Stimulated activated CD4-positive, alpha-beta T cell treated with anti-CD3 and anti-CD28 coated beads, Interleukin-4, amount 100 ng/mL, for 1 hour (primary cell): ENCODE results near the gene DLEC1.
"Not testable (repeated sequence)": the region's sequence is repeated elsewhere in the genome, so short reads cannot be mapped to it uniquely, and the experiment has no call there.

Experiments
- DNase-seq: peaks from one replicate; pipeline ENCODE4 v3.0.0-alpha.2; 2020

DLEC1 gene

DNA sequence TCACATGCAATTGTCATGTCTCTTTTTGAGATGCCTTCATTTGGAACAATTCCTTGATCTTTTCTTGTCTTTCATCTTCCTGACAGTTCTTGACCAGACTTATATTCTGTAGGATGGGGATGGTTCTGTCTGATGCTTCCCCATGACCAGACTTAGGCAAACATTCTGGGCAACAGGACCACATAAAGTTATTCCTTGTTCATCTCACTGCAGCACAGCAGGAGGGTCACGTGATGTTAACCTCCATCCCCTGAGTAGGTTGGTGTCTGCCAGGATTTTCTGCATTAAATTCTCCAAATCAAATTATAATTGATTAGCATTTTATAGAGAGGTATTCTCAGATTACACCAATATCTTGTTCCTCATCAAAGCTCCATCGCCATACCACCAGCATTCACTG is 7.8 kb downstream of the DLEC1 start:
- DNase-seq: no peak

DNA sequence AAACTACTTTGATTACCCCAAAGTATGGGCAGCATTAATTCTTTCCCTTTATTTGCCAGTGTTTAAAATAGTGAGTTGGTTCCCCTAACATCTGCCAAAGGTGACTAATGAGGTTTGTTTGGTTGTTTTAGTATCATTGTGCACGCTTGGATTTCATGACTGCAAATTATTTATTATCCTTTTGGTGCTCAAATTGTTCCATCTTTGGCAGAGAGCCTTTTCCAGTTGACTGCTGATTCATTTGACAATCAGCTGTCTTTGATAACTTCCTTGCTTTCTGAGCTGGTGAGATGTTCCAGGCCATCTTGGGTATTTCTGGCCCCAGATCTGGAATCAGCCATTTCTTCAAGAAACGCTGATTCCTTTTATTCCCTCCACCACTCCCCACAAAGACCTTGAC is 8.9 kb downstream of the DLEC1 start:
- no peak for DNase-seq

DNA sequence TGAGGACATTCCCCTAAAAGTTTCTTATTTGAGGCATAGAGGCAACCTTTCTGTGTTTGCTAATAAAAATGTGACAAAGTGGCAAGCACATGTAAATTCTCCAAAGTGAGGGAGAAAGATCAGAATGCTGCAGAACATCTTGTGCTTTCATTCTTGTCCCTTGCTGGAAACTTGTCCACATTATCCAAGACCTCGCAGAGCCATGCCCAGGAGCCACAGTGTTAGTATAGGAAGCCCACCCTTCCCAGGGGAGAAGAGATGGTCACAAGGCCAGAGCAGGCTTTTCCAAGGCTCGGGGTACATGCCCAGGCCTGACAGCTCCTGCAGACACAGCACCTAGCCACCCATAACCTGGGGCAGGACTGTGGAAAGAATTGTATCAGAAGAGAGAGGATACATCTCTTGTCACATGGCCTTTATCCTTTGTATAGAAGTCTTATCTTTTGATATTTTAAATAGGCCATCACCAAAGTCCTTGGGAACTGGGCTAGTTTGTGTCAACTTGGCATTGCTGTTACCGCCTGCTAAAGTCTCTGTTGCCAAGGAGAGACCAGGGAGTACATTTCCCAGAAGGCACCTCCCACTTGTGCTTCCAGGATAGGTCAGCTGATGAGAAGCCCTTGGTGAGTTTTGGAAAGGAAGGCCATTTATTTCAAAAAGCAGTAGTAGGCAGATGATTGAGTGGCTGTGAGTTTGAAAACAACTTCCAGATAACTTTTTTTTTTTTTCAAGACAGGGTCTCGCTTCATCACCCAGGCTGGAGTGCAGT is 10.5 kb downstream of the DLEC1 start:
- DNase-seq: no peak

DNA sequence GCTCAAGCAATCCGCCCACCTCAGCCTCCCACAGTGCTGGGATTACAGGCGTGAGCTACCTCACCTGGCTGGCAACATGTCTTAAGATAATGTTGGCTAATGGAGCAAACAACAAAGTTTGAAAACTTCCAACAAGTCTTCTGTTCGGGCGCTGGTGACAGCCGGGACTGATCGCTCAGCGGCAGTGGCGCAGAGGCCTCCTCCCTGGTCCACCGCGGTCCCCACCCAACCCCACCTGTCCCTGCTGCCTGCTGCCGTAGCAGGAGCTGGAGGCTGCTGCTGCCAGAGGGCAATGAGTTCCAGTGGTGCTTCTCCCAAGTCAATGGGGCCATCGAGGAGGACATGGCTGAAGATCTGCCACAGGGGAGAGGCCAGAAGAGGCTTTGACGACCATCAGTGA is 12.1 kb downstream of the DLEC1 start:
- DNase-seq: no peak

DNA sequence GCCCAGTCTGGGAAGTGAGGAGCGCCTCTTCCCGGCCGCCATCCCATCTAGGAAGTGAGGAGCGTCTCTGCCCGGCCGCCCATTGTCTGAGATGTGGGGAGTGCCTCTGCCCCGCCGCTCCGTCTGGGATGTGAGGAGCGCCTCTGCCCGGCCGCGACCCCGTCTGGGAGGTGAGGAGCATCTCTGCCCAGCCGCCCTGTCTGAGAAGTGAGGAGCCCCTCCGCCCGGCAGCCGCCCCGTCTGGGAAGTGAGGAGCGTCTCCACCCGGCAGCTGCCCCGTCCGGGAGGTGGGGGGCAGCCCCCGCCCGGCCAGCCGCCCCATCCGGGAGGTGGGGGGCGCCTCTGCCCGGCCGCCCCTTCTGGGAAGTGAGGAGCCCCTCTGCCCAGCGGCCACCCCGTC is 14.3 kb downstream of the DLEC1 start:
- not testable (repeated sequence) for DNase-seq

DNA sequence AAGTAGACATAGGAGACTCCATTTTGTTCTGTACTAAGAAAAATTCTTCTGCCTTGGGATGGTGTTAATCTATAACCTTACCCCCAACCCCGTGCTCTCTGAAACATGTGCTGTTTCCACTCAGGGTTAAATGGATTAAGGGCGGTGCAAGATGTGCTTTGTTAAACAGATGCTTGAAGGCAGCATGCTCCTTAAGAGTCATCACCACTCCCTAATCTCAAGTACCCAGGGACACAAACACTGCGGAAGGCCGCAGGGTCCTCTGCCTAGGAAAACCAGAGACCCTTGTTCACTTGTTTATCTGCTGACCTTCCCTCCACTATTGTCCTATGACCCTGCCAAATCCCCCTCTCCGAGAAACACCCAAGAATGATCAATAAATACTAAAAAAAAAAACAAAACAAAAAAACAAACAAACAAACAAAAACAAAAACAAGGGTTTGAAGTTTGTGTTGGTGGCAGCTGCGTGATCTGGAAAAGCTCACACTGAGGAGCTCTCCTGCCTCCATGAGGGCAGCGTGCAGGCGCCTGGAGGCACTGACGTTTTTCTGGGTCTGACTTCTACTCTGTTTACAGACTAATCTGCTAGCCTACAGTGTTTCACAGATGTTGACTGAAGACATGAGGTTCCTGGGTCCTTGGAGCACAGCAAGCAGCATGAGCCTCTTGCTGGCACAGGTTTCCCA is 14.9 kb downstream of the DLEC1 start:
- not testable (repeated sequence) for DNase-seq

DNA sequence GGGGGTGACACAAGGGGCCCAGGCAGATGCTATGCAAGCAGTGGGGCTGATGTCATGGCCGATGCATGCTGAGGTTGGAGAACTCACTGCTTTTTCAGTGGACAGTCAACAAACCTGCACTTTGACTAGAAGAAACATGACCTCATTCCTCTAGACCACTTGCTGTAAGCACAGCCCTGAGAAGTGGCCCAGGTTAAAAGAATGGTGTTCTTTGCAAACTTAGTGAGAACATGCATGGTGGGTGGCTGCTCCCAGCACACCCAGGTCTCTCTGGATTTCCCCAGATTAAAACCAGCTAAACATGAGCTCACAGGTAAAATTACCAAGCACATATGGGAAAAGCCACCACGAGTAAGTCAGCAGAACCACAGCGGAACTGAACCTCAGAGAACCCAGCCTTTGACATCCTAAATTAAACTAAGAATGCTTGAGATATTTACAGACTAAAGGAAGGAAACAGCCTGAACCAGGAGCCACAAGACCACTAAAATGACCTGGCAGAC is 15.5 kb downstream of the DLEC1 start:
- no peak for DNase-seq

DNA sequence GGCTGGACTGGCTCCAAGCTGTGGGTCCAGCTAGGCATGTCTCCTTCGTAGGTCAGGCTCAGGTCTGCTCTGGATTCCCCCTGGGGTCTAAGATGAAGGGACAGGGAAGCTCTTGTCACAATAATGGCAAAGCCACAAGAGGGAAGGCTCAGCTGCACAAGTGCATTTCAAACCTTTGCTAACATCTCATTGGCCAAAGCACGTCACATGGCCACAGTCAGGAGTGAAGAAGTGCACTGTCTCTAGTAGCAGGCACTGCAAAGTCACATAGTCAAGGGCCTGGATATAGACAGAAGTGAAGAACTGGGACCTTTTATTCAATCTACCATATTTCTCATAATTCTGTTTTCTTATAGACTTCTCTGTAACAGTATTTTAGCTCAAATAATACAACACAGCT is 20.1 kb downstream of the DLEC1 start:
- no peak for DNase-seq

DNA sequence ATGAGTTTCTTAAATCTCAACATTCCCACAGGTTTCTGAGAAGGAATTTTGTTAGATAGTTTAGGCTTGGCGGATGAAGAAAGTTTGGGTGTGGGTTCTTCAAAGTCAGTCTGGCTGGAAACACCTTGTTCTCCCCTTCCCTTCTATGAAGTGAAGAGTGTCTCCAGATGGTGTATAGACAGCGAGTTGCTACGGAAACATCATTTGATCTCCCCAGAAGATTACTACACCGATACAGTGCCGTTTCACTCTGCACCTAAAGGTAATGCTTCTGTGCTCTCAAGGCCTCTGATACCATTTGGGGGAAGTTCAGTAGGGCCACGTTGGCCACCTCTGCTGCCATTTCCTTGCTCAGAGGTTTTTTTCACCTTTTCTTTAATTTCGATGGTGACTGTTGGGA is 20.6 kb downstream of the DLEC1 start:
- DNase-seq: no peak

DNA sequence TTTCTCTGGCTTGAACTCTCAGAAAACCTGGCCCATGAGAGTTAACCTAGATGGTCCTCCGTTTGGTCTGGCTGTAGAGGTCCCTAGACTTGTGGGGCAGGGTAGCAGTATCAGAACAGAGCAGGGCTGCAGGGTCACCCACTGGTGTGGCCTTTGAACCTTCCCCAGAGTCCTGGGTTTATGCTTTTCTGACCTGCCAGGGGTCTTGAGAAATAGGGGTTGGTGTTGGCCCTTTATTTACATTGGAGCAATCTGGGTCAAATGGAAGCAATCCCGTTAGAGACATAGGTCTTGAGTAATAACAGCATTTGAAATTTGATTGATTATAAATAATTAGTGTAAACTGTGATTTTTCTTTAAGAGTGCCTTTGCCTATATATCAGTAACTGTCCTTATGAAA is 23.8 kb downstream of the DLEC1 start:
- no peak for DNase-seq

DNA sequence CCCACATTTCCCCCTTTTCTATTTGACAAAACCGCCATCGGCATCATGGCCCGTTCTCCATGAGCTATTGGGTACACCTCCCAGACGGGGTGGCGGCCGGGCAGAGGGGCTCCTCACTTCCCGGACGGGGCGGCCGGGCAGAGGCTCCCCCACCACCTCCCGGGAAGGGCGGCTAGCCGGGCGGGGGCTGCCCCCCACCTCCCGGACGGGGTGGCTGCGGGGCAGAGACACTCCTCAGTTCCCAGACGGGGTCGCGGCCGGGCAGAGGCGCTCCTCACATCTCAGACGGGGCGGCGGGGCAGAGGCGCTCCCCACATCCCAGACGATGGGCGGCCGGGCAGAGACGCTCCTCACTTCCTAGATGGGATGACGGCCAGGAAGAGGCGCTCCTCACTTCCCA is 25.4 kb downstream of the DLEC1 start:
- DNase-seq: not testable (repeated sequence)

DNA sequence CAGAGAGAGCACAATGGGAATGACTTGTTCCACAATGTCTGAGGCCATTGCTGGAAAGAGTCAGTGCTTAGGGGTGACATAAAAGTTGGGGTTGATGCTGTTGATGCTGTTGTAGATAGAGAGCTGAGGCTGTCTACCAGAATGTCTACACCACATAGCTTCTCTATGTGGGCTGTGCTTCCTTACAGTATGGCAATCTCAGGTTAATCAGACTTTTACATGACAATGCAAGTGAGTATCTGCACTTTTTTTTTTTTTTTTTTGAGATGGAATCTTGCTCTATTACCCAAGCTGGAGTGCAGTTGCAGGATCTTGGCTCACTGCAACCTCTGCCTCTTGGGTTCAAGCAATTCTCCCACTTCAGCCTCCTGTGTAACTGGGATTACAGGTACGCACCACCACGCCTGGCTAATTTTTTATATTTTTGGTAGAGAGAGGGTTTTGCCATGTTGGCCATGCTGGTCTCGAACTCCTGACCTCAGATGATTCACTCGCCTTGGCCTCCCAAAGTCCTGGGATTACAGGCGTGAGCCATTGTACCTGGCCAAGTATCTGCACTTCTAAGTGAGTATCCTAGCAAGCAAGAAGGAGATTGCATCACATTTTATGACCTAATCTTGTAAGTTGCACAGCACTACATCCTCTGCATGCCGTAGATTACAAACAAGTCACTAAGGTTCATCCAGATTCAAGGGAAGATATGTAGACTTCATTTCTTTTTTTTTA is 28.7 kb downstream of the DLEC1 start:
- no peak for DNase-seq

DNA sequence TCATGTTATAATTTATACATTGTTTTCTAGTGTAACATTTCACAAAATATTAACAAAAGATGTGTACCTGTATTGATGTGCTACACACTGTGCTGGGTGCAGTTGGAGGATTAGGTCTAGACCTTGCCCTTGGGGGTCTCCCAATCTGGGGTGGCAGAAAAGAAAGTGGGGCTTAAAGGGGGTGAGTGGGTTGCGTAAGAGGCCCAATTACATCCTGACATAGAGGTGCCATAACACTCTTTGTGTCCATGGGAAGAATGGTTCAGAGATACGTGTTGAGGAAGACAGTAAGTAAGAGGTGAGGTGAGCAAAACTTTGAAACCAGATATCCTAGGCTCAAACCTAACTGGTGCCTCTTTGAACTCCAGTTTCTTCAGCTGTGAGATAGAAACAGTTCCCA is 31.0 kb downstream of the DLEC1 start:
- DNase-seq: no peak

DNA sequence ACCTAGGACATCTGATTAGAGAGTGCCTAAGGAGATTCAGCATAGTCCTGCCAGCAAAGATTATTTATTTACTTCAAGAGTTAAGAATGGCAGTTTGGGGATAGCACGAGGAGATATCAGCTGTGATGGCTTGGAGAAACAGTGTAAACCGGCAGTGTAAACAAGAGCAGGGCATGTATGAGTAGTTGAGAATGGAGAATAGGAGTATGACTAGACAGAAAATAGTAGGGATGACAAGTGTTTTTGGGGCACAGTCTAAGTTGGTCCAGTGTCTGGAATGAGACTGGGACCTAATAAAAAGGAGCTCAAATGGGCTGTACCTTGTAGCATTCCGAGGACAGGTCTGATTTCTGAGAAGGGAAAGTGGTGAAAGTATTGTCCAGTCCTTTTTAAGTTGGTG is 38.1 kb downstream of the DLEC1 start:
- DNase-seq: not testable (repeated sequence)

DNA sequence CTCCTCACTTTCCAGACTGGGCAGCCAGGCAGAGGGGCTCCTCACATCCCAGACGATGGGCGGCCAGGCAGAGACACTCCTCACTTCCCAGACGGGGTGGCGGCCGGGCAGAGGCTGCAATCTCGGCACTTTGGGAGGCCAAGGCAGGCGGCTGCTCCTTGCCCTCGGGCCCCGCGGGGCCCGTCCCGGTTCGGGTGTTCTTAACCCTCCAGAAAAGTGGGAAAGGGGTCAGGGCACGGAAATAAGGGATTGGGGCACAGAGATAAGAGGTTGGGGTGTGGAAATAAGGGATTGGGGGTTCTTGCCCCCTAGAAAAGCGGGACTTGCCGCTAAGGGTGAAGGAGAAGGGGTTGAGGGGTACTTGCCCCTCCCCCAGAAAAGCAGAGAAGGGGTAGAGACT is 43.3 kb downstream of the DLEC1 start:
- DNase-seq: not testable (repeated sequence)

DNA sequence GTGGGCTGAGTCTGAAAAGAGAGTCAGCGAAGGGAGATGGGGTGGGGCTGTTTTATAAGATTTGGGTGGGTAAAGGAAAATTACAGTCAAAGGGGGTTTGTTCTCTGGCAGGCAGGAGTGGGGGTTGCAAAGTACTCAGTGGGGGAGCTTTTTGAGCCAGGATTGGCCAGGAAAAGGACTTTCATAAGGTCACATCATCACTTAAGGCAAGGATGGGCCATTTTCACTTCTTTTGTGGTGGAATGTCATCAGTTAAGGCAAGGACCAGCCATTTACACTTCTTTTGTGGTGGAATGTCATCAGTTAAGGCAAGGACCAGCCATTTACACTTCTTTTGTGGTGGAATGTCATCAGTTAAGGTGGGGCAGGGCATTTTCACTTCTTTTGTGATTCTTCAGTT is 44.2 kb downstream of the DLEC1 start:
- not testable (repeated sequence) for DNase-seq

DNA sequence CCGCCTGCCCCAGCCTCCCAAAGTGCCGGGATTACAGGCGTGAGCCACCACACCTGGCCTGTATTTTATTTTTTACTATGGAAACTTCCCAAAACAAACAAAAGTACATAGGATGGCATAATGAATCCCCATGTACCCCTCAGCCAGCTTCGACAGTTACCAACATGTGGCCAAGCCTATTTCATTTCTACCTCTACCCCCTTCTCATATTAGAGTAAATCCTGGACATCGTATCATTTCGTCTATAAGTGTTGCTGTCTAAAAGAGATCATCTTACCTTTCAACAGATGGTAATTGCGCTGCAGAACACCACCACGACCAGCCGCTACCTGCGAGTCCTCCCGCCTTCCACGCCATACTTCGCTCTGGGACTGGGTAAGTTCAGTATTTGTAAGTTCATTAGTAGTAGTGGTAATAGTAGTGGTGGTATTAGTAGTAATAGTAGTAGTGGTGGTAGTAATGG is 44.9 kb downstream of the DLEC1 start:
- no peak for DNase-seq

DNA sequence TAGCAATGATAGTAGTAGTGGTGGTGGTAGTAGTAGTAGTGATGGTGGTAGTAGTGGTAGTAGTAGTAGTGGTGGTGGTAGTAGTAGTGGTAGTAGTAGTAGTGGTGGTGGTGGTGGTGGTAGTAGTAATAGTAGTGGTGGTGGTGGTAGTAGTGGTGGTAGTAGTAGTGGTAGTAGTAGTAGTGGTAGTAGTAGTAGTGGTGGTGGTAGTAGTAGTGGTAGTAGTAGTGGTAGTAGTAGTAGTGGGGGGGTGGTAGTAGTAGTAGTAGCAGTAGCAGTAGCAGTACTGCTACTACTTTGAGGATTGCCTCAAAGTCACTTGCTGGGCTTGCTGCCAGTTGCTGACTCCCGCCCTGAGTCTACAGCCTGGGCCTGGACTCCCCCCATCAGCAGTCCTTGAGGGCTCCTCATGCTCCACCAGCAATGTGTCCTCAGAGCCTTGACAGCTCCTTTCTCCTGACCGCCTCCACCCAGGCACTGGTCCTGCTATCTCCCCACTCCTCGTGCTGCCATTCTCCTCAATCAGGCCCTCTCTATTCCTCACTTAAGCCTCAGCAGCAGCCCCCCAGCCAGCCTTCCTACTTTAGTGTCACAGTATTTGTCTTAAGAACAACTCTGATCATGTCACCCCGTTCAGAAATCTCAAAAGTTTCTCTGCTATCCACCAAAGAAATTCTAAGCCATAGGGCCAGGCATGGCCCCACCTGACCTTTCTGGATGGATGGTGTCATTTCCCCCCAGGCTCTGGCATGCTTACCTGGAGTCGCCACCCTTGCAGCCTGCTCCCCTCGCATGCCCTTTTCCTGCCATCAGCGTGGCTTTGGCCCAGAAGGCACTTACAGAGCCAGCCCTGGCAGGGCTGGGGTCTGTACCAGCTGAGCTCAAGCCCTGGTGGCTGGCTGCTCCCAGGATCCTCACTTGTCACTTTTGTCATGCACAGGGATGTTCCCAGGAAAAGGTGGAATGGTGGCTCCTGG is 45.6 kb downstream of the DLEC1 start:
- no peak for DNase-seq

DNA sequence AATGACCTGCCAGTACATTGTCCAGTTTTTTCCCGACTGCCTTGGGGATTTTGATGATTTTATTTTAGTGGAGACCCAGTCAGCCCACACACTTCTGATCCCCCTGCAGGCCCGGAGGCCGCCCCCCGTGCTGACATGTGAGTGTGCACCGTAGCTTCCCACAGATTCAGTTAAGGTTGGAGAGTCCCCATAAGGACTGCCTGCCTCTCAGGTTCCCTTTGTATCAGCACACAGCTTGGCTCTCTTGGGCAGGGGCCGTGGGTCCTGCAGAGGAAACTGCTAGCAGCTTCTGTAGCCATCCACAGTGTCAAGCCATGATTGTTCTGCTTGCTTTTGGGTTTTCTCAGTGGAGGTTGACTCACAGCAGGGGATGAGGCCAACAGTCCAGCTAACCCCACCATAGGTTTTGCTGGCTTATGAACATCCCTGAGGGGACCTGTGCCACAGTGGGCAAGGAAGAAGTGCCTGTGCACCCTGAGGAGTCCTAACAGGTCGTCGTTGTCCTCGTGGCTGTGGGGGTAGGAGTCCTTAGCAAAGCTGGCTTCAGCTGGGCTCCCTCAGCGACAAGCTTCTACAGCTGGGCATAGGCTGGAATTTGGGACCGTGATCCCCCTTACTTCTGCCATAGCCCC is 46.4 kb downstream of the DLEC1 start:
- DNase-seq: no peak

DNA sequence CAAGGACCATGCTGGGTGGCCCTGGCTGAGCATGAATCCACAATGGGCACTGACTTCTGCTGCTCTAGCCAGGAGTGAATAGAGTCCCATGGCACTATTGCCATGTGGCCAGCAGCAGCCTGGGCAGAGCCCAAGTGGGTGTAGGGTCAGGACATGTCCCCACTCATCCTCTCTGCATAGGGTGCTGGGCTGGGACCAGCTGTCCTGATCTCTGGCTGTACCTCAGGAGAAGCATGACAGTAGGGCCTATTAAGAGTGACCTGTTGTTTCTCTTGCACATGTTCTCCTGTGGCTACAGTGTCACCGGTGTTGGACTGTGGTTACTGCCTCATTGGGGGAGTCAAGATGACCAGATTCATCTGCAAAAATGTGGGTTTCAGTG is 46.9 kb downstream of the DLEC1 start:
- no peak for DNase-seq

DNA sequence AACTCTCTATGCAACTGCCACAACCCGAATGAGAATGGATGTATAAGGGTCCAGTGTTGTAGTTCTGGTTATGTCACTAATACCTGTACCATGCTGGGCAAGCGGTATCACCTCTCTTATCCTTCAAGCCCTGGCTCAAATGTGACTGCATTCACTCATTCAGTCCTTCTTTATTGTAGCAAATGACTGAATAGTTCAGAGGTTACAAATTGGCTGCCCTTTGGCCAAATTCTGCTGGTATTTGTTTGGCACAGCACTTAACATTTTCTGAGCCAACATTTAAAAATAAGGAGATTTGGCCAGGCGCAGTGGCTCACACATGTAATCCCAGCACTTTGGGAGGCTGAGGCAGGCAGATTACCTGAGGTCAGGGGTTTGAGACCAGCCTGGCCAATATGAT is 47.5 kb downstream of the DLEC1 start:
- DNase-seq: no peak

DNA sequence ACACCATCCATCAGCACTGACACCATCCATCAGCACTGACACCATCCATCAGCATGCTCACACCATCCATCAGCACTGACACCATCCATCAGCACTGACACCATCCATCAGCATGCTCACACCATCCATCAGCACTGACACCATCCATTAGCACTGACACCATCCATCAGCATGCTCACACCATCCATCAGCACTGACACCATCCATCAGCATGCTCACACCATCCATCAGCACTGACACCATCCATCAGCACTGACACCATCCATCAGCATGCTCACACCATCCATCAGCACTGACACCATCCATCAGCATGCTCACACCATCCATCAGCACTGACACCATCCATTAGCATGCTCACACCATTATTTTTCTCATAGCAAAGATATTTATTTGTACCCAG is 48.3 kb downstream of the DLEC1 start:
- not testable (repeated sequence) for DNase-seq
